Esophagus muscularis mucosa (tissue), 4 donors: ENCODE measurements around the gene MTHFD2. TPM values are rescaled to one million over a fixed set of nuclear protein-coding genes. Genes with fewer than 3 reads are reported as not detected.
"Not testable (repeated sequence)": the region's sequence is repeated elsewhere in the genome, so short reads cannot be mapped to it uniquely, and the experiment has no call there.

ENCODE experiments used
- DNase-seq: peaks from one replicate; pipeline ENCODE4 v3.0.0-alpha.2; 2017; ENCODE audit errors: extremely low spot score
- H3K27ac ChIP-seq, 4 donors: fragments of 200-600 bp; sonication (generic); replicated peaks in 1 of 4; 1 replicate in 3 of 4; 2 replicates in 1 of 4; pipeline ENCODE4 v1.5.1; 2016 to 2019; ENCODE audit warnings: mild to moderate bottlenecking in 1 of 4
- H3K27me3 ChIP-seq, 4 donors: fragments of 200-600 bp; sonication (generic); one replicate each; pipeline versions ENCODE4 v1.5.1 to v1.6.0; 2016 to 2019
- H3K36me3 ChIP-seq, 4 donors: fragments of 200-600 bp; sonication (generic); one replicate each; pipeline ENCODE4 v1.5.1; 2016 to 2019
- H3K4me1 ChIP-seq, 4 donors: fragments of 200-600 bp; sonication (generic); one replicate each; pipeline ENCODE4 v1.5.1; 2016 to 2019
- H3K4me3 ChIP-seq, 4 donors: fragments of 200-600 bp; sonication (generic); 1 replicate in 2 of 4; 2 replicates in 2 of 4; pipeline ENCODE4 v1.5.1; 2016 to 2019; ENCODE audit warnings: mild to moderate bottlenecking in 4 of 4, moderate library complexity in 1 of 4
- H3K9me3 ChIP-seq, 4 donors: fragments of 200-600 bp; sonication (generic); 1 replicate in 3 of 4; 2 replicates in 1 of 4; pipeline ENCODE4 v1.5.1; 2016 to 2019
- CTCF ChIP-seq, 3 experiments: fragments of 200-600 bp in 2 of 3; fragments of 450-650 bp in 1 of 3; sonication (generic) in 2 of 3; IDR thresholded peaks; one replicate each; pipeline ENCODE4 v1.5.1; 2017 to 2019; ENCODE audit warnings: antibody characterized with exemption in 3 of 3, mild to moderate bottlenecking in 2 of 3, moderate library complexity in 1 of 3
- EP300 ChIP-seq: sonication (generic); formaldehyde crosslinking; IDR thresholded peaks from one replicate; pipeline ENCODE4 v1.6.1; 2017; ENCODE audit warnings: antibody characterized with exemption
- POLR2A ChIP-seq: fragments of 450-650 bp; IDR thresholded peaks from one replicate; pipeline ENCODE4 v1.6.1; 2017; ENCODE audit warnings: antibody characterized with exemption, moderate library complexity, mild to moderate bottlenecking, low read depth
- POLR2AphosphoS5 ChIP-seq, 2 donors: sonication (generic); formaldehyde crosslinking; IDR thresholded peaks; one replicate each; pipeline ENCODE4 v1.6.1; 2017; ENCODE audit warnings: antibody characterized with exemption in 2 of 2
- WGBS: methylation state at CpG from one replicate; pipeline ENCODE4 v1.1.5; 2018; 5-methylcytosine and 5-hydroxymethylcytosine counted together
- intact Hi-C: fragments of 100-400 bp; cut with DNase I; formaldehyde crosslinking; loops from one replicate; pipeline ENCODE4 v1.15.1; 2023
- total RNA-seq, 4 donors: library from RNA; depleted of rRNA; stranded (reverse); fragments of >200 nt; gene quantifications; one replicate each; pipeline versions ENCODE4 v1.1.0 to v1.2.1, GENCODE V29; 2016

Gene MTHFD2
- total RNA-seq, 4 donors from 2014 or later = 22.0 to 80.8 (median 43.5) TPM

DNA sequence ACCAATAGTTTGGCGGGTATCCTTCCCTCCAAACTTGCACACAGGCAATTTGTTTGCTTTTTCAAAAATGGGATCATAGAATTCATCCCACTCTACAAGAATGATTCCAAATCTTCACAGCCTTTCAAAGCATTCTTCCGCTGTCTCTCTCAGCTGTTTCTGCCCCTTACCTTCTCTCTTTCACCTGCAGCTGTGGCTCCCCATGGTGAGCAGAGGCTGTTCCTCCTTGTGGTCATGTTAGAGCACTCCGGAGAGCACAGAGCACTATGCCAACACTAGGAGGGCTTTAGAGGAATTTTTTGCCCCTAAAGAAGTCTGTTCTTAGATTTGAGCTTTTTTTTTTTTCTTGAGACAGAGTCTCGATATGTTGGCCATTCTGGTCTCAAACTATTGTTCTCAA, 30.4 kb downstream of the MTHFD2 start:
- TF ChIP-seq EP300 = no peak
- no peak for TF ChIP-seq POLR2AphosphoS5 (IDR thresholded peaks at IDR 0.05)
- no peak for TF ChIP-seq POLR2A
- no peak for TF ChIP-seq CTCF (IDR thresholded peaks at IDR 0.05)
- intact Hi-C loops = no loop called here
- Histone ChIP-seq H3K9me3 (no peaks in the 10 kb centered on the region), H3K4me3 (no peak overlapping the region), H3K27me3 (no peaks in the 10 kb centered on the region), H3K36me3 (peaks cover 0 to 8% (median 0%) of the 10 kb centered on the region in 4 donors), H3K27ac (no peak overlapping the region), H3K4me1 (peaks cover 11 to 13% (median 12%) of the 10 kb centered on the region in 4 donors)
- WGBS = 95% methylated on average over 4 of the region's 4 CpGs
- DNase-seq = no peak

- H3K4me3 ChIP-seq, intact Hi-C loops, H3K27me3 ChIP-seq, DNase-seq, H3K27ac ChIP-seq, H3K9me3 ChIP-seq: not testable (repeated sequence)
- WGBS = 93% methylated on average over 5 of the region's 5 CpGs
- Histone ChIP-seq H3K4me1 (peaks cover 11 to 13% (median 12%) of the 10 kb centered on the region in 4 donors), H3K36me3 (peaks cover 0 to 14% (median 0%) of the 10 kb centered on the region in 4 donors)
Observed at GRCh38 chr2:74229865-74230264, 31.4 kb downstream of the MTHFD2 start.

DNA sequence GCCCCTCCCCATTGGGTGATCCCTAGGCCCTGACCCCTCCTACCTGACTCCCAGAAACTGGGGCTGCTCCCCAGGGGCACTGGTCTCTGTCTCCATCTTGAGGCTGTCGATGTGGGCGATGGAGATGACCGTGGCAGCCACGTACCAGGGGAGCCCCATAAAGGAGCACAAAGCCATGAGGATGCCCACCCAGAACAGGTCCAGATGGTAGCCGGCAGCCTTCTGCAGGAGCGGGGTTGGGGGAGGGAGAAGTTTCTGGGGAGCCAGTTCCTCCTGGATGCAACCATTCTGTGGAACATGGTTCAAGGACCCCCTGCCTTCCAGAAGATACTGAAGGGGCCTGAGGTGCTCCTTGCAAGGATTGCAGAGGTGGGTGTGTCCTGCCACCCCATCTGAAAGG, 34.0 kb downstream of the MTHFD2 start:
- Histone ChIP-seq H3K36me3 (peaks cover 0 to 17% (median 0%) of the 10 kb centered on the region in 4 donors), H3K27me3 (no peaks in the 10 kb centered on the region), H3K4me3 (no peak overlapping the region), H3K9me3 (no peaks in the 10 kb centered on the region), H3K27ac (no peak overlapping the region), H3K4me1 (no peaks in the 10 kb centered on the region)
- TF ChIP-seq CTCF (IDR thresholded peaks at IDR 0.05) (no peak), POLR2A (no peak), POLR2AphosphoS5 (IDR thresholded peaks at IDR 0.05) (no peak), EP300 (no peak)
- 83% methylated on average over 3 of the region's 6 CpGs for WGBS
- intact Hi-C loops = no loop called here
- DNase-seq = no peak

GRCh38 chr2:74233648-74234047, 35.2 kb downstream of the MTHFD2 start:
- Histone ChIP-seq H3K4me3 (no peak overlapping the region), H3K27me3 (no peaks in the 10 kb centered on the region), H3K9me3 (no peaks in the 10 kb centered on the region), H3K36me3 (peaks cover 0 to 17% (median 0%) of the 10 kb centered on the region in 4 donors), H3K27ac (no peak overlapping the region), H3K4me1 (no peaks in the 10 kb centered on the region)
- TF ChIP-seq POLR2AphosphoS5 (IDR thresholded peaks at IDR 0.05) = no peak
- TF ChIP-seq CTCF (IDR thresholded peaks at IDR 0.05) = no peak
- no peak for TF ChIP-seq POLR2A
- TF ChIP-seq EP300 = no peak
- DNase-seq = no peak
- intact Hi-C loops = no loop called here

DNA sequence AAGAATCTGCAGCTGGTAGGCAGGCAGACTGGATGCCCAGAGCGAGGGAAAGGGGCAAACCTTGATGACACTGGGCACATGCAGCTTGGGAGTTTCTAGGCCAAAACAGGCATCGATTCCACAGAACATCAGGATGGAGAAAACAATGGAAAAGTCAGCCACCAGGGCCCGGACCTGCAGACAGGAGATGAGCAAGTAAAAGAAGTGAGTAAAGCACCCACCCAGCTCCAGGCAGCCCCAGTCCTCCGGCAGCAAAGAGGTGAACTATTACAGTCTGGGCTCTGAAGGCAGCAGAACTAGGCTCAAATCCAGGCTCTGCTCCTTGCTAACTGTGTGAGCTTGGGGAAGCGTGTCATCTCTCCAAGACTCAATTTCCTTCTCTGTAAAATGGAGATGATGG, 36.6 kb downstream of the MTHFD2 start:
- no peaks in the 10 kb centered on the region for H3K27me3 ChIP-seq
- 88% methylated on average over 5 of the region's 5 CpGs for WGBS
- intact Hi-C loops = no loop called here
- no peak for DNase-seq
- no peak for TF ChIP-seq EP300
- TF ChIP-seq CTCF (IDR thresholded peaks at IDR 0.05) = no peak
- TF ChIP-seq POLR2AphosphoS5 (IDR thresholded peaks at IDR 0.05) = no peak
- TF ChIP-seq POLR2A = no peak
- no peak overlapping the region for H3K4me3 ChIP-seq
- H3K9me3 ChIP-seq = no peaks in the 10 kb centered on the region
- H3K27ac ChIP-seq = no peak overlapping the region
- H3K36me3 ChIP-seq = peaks cover 0 to 17% (median 0%) of the 10 kb centered on the region in 4 donors
- H3K4me1 ChIP-seq = no peaks in the 10 kb centered on the region
